HCT116 (cell line): ENCODE results near the gene TOMM40L. TPM values are rescaled to one million over a fixed set of nuclear protein-coding genes. Genes with fewer than 3 reads are reported as not detected.

Experiments used
- ATAC-seq: fragments of 200-7000 bp; cut with Tn5 transposase; 2 replicates; pipeline ENCODE4 v1.9.1; 2020; ENCODE audit warnings: mild to moderate bottlenecking, moderate library complexity
- BruUV-seq: library from RNA; stranded (reverse); fragments of 400-500 nt; replicated peaks from 2 replicates; lab custom pipeline; 2021; lab: Mats Ljungman, UMichigan
- CTCF ChIA-PET: fragments of 300-600 bp; sonication (Branson Sonifier 250); formaldehyde crosslinking; loops from one replicate; lab custom pipeline; 2021; ENCODE audit warnings: antibody characterized with exemption; lab: Charles Lee
- POLR2A ChIA-PET: fragments of 300-600, 350-600 bp; sonication (Branson Sonifier 250); formaldehyde crosslinking; loops from one replicate; lab custom pipeline; 2021; ENCODE audit warnings: antibody characterized with exemption; lab: Charles Lee
- RAD21 ChIA-PET, 2 experiments: fragments of 300-600 bp; sonication (Branson Sonifier 250); formaldehyde crosslinking; loops; one replicate each; lab custom pipeline; 2023; ENCODE audit warnings: low total read pairs in 2 of 2; ENCODE audit not compliant: uncharacterized antibody in 2 of 2, unreplicated experiment in 2 of 2, low non-redundant PET in 1 of 2; lab: Charles Lee
- DNase-seq: peaks from one replicate; pipeline ENCODE4 v3.0.0-alpha.2; 2010; ENCODE audit warnings: low read depth, low spot score
- H2AFZ ChIP-seq: fragments of 200-600 bp; shearing (Covaris generic), sonication (generic); 2 replicates; pipeline ENCODE4 v1.6.1; 2017; ENCODE audit warnings: low read depth, mixed run types, mixed read lengths, antibody characterized with exemption, low read length; ENCODE audit not compliant: poor library complexity, severe bottlenecking
- H3K27ac ChIP-seq: 2 replicates; pipeline ENCODE4 v1.5.1; 2012; ENCODE audit warnings: low read depth, low read length
- H3K27me3 ChIP-seq: fragments of 200-600 bp; sonication (generic); 2 replicates; pipeline ENCODE4 v1.6.1; 2016; ENCODE audit warnings: mixed run types, low read length, mixed read lengths; ENCODE audit not compliant: insufficient read depth
- H3K36me3 ChIP-seq, 2 experiments: fragments of 200-500 bp in 1 of 2; fragments of 200-600 bp in 1 of 2; sonication (Bioruptor generic) in 1 of 2; sonication (generic) in 1 of 2; 2 replicates each; pipeline versions ENCODE4 v1.5.1 to v1.6.1; 2014 to 2016; ENCODE audit warnings: low read length in 2 of 2, inconsistent platforms in 1 of 2, mixed read lengths in 1 of 2, mixed run types in 1 of 2; ENCODE audit not compliant: insufficient read depth in 2 of 2, control insufficient read depth in 1 of 2
- H3K4me1 ChIP-seq, 2 experiments: fragments of 200-600 bp in 1 of 2; sonication (generic) in 1 of 2; 2 replicates each; pipeline versions ENCODE4 v1.5.1 to v1.6.1; 2012 to 2017; ENCODE audit warnings: low read length in 2 of 2, inconsistent platforms in 1 of 2, mild to moderate bottlenecking in 1 of 2, mixed read lengths in 1 of 2, mixed run types in 1 of 2, moderate library complexity in 1 of 2; ENCODE audit not compliant: insufficient read depth in 2 of 2, control insufficient read depth in 1 of 2
- H3K4me2 ChIP-seq: fragments of 200-600 bp; sonication (generic); 2 replicates; pipeline ENCODE4 v1.6.1; 2017; ENCODE audit warnings: mixed run types, low read length, mixed read lengths
- H3K4me3 ChIP-seq, 2 experiments: fragments of 200-600 bp in 1 of 2; sonication (generic) in 1 of 2; replicated peaks in 1 of 2; 2 replicates each; pipeline ENCODE4 v1.5.1; 2011 to 2016; ENCODE audit warnings: low read length in 2 of 2, control low read depth in 1 of 2, low read depth in 1 of 2, mild to moderate bottlenecking in 1 of 2, mixed read lengths in 1 of 2, mixed run types in 1 of 2
- H3K79me2 ChIP-seq: fragments of 200-600 bp; sonication (generic); 2 replicates; pipeline ENCODE4 v1.6.1; 2017; ENCODE audit warnings: mild to moderate bottlenecking, mixed run types, low read length, moderate library complexity, mixed read lengths; ENCODE audit not compliant: insufficient read depth
- H3K9ac ChIP-seq: fragments of 200-600 bp; sonication (generic); 2 replicates; pipeline ENCODE4 v1.6.1; 2016; ENCODE audit warnings: low read length, mixed read lengths
- H3K9me2 ChIP-seq: fragments of 200-600 bp; sonication (generic), shearing (Covaris generic); 2 replicates; pipeline ENCODE4 v1.6.1; 2017; ENCODE audit warnings: mixed run types, mild to moderate bottlenecking, moderate library complexity; ENCODE audit not compliant: insufficient read depth
- H3K9me3 ChIP-seq, 2 experiments: fragments of 200-500 bp in 1 of 2; fragments of 200-600 bp in 1 of 2; sonication (Bioruptor generic) in 1 of 2; sonication (generic) in 1 of 2; 2 replicates each; pipeline ENCODE4 v1.6.1; 2014 to 2017; ENCODE audit warnings: low read length in 2 of 2, mixed read lengths in 2 of 2, inconsistent platforms in 1 of 2, low read depth in 1 of 2, mild to moderate bottlenecking in 1 of 2, mixed run types in 1 of 2, moderate library complexity in 1 of 2; ENCODE audit not compliant: control insufficient read depth in 1 of 2, insufficient read depth in 1 of 2
- H4K20me1 ChIP-seq: fragments of 200-600 bp; sonication (generic), shearing (Covaris generic); 2 replicates; pipeline ENCODE4 v1.6.1; 2017; ENCODE audit warnings: mixed run types, mild to moderate bottlenecking, moderate library complexity; ENCODE audit not compliant: insufficient read depth
- CTCF ChIP-seq, 3 experiments: fragments of 200-600 bp in 1 of 3; sonication (generic) in 1 of 3; IDR thresholded peaks in 2 of 3; conservative IDR thresholded peaks in 1 of 3; 2 replicates each; pipeline ENCODE4 v1.5.1; 2012 to 2017; ENCODE audit warnings: low read depth in 2 of 3, low read length in 2 of 3, antibody characterized with exemption in 1 of 3, borderline replicate concordance in 1 of 3, control low read depth in 1 of 3, mild to moderate bottlenecking in 1 of 3, mixed read lengths in 1 of 3, mixed run types in 1 of 3, moderate library complexity in 1 of 3; ENCODE audit not compliant: insufficient read depth in 1 of 3
- EZH2 ChIP-seq: fragments of 200-600 bp; sonication (generic); IDR thresholded peaks from 2 replicates; pipeline ENCODE4 v1.6.1; 2017; ENCODE audit warnings: antibody characterized with exemption, mixed run types
- EZH2phosphoT487 ChIP-seq: fragments of 200-600 bp; IDR thresholded peaks from 2 replicates; pipeline ENCODE4 v1.6.1; 2018; ENCODE audit warnings: antibody characterized with exemption, borderline replicate concordance
- POLR2A ChIP-seq: IDR thresholded peaks from 2 replicates; pipeline ENCODE4 v1.7.0; 2011; ENCODE audit warnings: borderline replicate concordance; ENCODE audit not compliant: insufficient read depth, insufficient read length; ENCODE audit errors: extremely low read depth
- POLR2AphosphoS5 ChIP-seq: IDR thresholded peaks from 2 replicates; pipeline ENCODE4 v1.6.1; 2011; ENCODE audit warnings: mild to moderate bottlenecking, low read depth, low read length, moderate library complexity
- RAD21 ChIP-seq: IDR thresholded peaks from 2 replicates; pipeline ENCODE4 v1.6.1; 2012; ENCODE audit warnings: low read depth, mild to moderate bottlenecking
- SP1 ChIP-seq: IDR thresholded peaks from 2 replicates; pipeline ENCODE4 v1.6.1; 2012; ENCODE audit warnings: low read depth
- YY1 ChIP-seq: IDR thresholded peaks from 2 replicates; pipeline ENCODE4 v1.6.1; 2011; ENCODE audit warnings: low read length, low read depth, moderate library complexity, mild to moderate bottlenecking; ENCODE audit not compliant: insufficient replicate concordance; ENCODE audit errors: extremely low read depth
- ZBTB33 ChIP-seq: IDR thresholded peaks from 2 replicates; pipeline ENCODE4 v1.6.1; 2011; ENCODE audit warnings: mild to moderate bottlenecking, low read length, moderate library complexity; ENCODE audit not compliant: insufficient replicate concordance; ENCODE audit errors: extremely low read depth
- ZNF274 ChIP-seq: fragments of 200-500 bp; sonication (Bioruptor generic); IDR thresholded peaks from 2 replicates; pipeline ENCODE4 v1.6.1; 2014; ENCODE audit warnings: mild to moderate bottlenecking, low read depth, low read length, inconsistent platforms
- intact Hi-C: fragments of 100-400 bp; cut with micrococcal nuclease; formaldehyde crosslinking; loops from 2 replicates; pipeline ENCODE4 v1.10.0; 2022
- total RNA-seq: library from RNA; stranded (reverse); gene quantifications from one replicate; pipeline ENCODE4 v1.2.1, GENCODE V29; 2021; ENCODE audit not compliant: unreplicated experiment
- TF ChIP-seq, protein P1 (sequence below): IDR thresholded peaks from 2 replicates; pipeline ENCODE4 v1.6.1; 2012

Gene TOMM40L
- total RNA-seq, 1 experiment from 2014 or later = 9.8 TPM

- CTCF ChIA-PET = interaction anchor here (1.0 to 1.6 kb wide), 2 partner anchors 18 to 241 kb away, joined by 3 to 4 read pairs; no protein-coding TSS in a partner anchor
- no peak within 1 kb of the TSS for H2AFZ ChIP-seq
- no peak for ATAC-seq
Measured at GRCh38 chr1:161198897-161199431, 26.9 kb upstream of the TOMM40L start, which contains the start of gene ADAMTS4. ADAMTS4 (minus strand) TSS chr1:161199054; CDS start chr1:161198627, 427 bp downstream.

More at GRCh38 chr1:161198897-161199431, 26.9 kb upstream of the TOMM40L start, which contains the start of gene ADAMTS4:
- Histone ChIP-seq H3K27ac (no peak within 1 kb of the TSS), H3K4me2 (no peak within 1 kb of the TSS), H3K27me3 (no peaks in the 10 kb centered on the region), H3K4me1 (peaks cover 8 to 38% of the 10 kb centered on the region in 2 experiments; a peak in 3 of 4 replicates), H3K4me3 (no peak within 1 kb of the TSS), H3K9ac (no peak within 1 kb of the TSS), H3K9me2 (no peaks in the 10 kb centered on the region), H3K36me3 (peaks cover under 1 to 7% of the 10 kb centered on the region in 2 experiments; a peak in 2 of 4 replicates), H3K79me2 (peaks cover 17% of the 10 kb centered on the region), H3K9me3 (no peaks in the 10 kb centered on the region), H4K20me1 (no peaks in the 10 kb centered on the region)
- POLR2A ChIA-PET = no interaction called here
- RAD21 ChIA-PET = no interaction called here
- no TSS peak for BruUV-seq
- no peak for DNase-seq
- intact Hi-C loops = no loop called here
- TF ChIP-seq RAD21 (no peak), ZBTB33 (no peak), ZNF274 (no peak), POLR2AphosphoS5 (no peak), POLR2A (no peak), CTCF (IDR thresholded peaks at IDR 0.05 in 2 of 3, conservative IDR thresholded peaks at IDR 0.05 in 1 of 3; ENCODE audit: borderline replicate concordance in 1 of 3, insufficient read depth in 1 of 3, low read depth in 2 of 3, low read length in 2 of 3) (no peak), EZH2 (no peak), YY1 (no peak), SP1 (no peak), EZH2phosphoT487 (no peak)
- TF ChIP-seq, protein P1, sequence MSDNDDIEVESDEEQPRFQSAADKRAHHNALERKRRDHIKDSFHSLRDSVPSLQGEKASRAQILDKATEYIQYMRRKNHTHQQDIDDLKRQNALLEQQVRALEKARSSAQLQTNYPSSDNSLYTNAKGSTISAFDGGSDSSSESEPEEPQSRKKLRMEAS = no peak
